ENCODE results near the gene BTLA. TPM values are rescaled to one million over a fixed set of nuclear protein-coding genes. Genes with fewer than 3 reads are reported as not detected.
"Not testable (repeated sequence)": the region's sequence is repeated elsewhere in the genome, so short reads cannot be mapped to it uniquely, and the experiment has no call there.

BTLA gene
- total RNA-seq (2012; rRNA removed) = not detected in 2 replicates

- Histone ChIP-seq H3K4me3 (ENCODE audit: low read length) (no peak within 1 kb of the TSS), H3K9me3 (replicated peaks; ENCODE audit: low read length) (no peaks in the 10 kb centered on the region), H3K27me3 (ENCODE audit: control insufficient read depth, insufficient read depth, low read length) (no peaks in the 10 kb centered on the region)
Measured at GRCh38 chr3:112498914-112499711, at the start of gene BTLA. Gene BTLA, minus strand, starts transcription at chr3:112499472. Its CDS starts 114 bp downstream, at chr3:112499358.

GRCh38 chr3:112546216-112546759 is 47.0 kb upstream of the BTLA start:
- H3K27me3 ChIP-seq (ENCODE audit: control insufficient read depth, insufficient read depth, low read length) = no peaks in the 10 kb centered on the region
- no peaks in the 10 kb centered on the region for H3K4me1 ChIP-seq (ENCODE audit: control insufficient read depth, insufficient read depth, low read length)
- no peak overlapping the region for H3K9ac ChIP-seq (ENCODE audit: low read depth, low read length)
- H3K4me2 ChIP-seq (ENCODE audit: low read length) = no peak overlapping the region
- peaks cover 40% of the 10 kb centered on the region for H3K36me3 ChIP-seq (ENCODE audit: insufficient read depth, low read length)
- no peak overlapping the region for H3K4me3 ChIP-seq (ENCODE audit: low read length)
- no peaks in the 10 kb centered on the region for H3K9me3 ChIP-seq (replicated peaks; ENCODE audit: low read length)

More at GRCh38 chr3:112498914-112499711, at the start of gene BTLA:
- H3K9ac ChIP-seq (ENCODE audit: low read depth, low read length) = no peak within 1 kb of the TSS
- H3K36me3 ChIP-seq (ENCODE audit: insufficient read depth, low read length) = no peaks in the 10 kb centered on the region
- no peak within 1 kb of the TSS for H3K4me2 ChIP-seq (ENCODE audit: low read length)
- no peaks in the 10 kb centered on the region for H3K4me1 ChIP-seq (ENCODE audit: control insufficient read depth, insufficient read depth, low read length)

- Histone ChIP-seq H3K36me3 (ENCODE audit: insufficient read depth, low read length) (peaks cover 32% of the 10 kb centered on the region), H3K4me2 (ENCODE audit: low read length) (no peak overlapping the region), H3K9ac (ENCODE audit: low read depth, low read length) (no peak overlapping the region), H3K27me3 (ENCODE audit: control insufficient read depth, insufficient read depth, low read length) (no peaks in the 10 kb centered on the region), H3K9me3 (replicated peaks; ENCODE audit: low read length) (no peaks in the 10 kb centered on the region), H3K4me3 (ENCODE audit: low read length) (no peak overlapping the region), H3K4me1 (ENCODE audit: control insufficient read depth, insufficient read depth, low read length) (no peaks in the 10 kb centered on the region)
Measured at GRCh38 chr3:112539825-112540650, 40.8 kb upstream of the BTLA start.

- Histone ChIP-seq H3K4me1 (ENCODE audit: control insufficient read depth, insufficient read depth, low read length) (no peaks in the 10 kb centered on the region), H3K27me3 (ENCODE audit: control insufficient read depth, insufficient read depth, low read length) (no peaks in the 10 kb centered on the region), H3K4me2 (ENCODE audit: low read length) (no peak overlapping the region), H3K9ac (ENCODE audit: low read depth, low read length) (no peak overlapping the region), H3K9me3 (replicated peaks; ENCODE audit: low read length) (no peaks in the 10 kb centered on the region), H3K36me3 (ENCODE audit: insufficient read depth, low read length) (peaks cover 46% of the 10 kb centered on the region), H3K4me3 (ENCODE audit: low read length) (no peak overlapping the region)
Measured at GRCh38 chr3:112531358-112531781, 32.1 kb upstream of the BTLA start.

GRCh38 chr3:112530573-112530972 is 31.3 kb upstream of the BTLA start:
- H3K27me3 ChIP-seq (ENCODE audit: control insufficient read depth, insufficient read depth, low read length) = no peaks in the 10 kb centered on the region
- peaks cover 42% of the 10 kb centered on the region for H3K36me3 ChIP-seq (ENCODE audit: insufficient read depth, low read length)
- no peak overlapping the region for H3K4me3 ChIP-seq (ENCODE audit: low read length)
- H3K4me1 ChIP-seq (ENCODE audit: control insufficient read depth, insufficient read depth, low read length) = no peaks in the 10 kb centered on the region
- no peak overlapping the region for H3K9ac ChIP-seq (ENCODE audit: low read depth, low read length)
- no peak overlapping the region for H3K4me2 ChIP-seq (ENCODE audit: low read length)
- H3K9me3 ChIP-seq (replicated peaks; ENCODE audit: low read length) = no peaks in the 10 kb centered on the region

- not testable (repeated sequence) for H3K4me3 ChIP-seq (ENCODE audit: low read length); H3K9me3 ChIP-seq (replicated peaks; ENCODE audit: low read length); H3K4me1 ChIP-seq (ENCODE audit: control insufficient read depth, insufficient read depth, low read length); H3K9ac ChIP-seq (ENCODE audit: low read depth, low read length); H3K27me3 ChIP-seq (ENCODE audit: control insufficient read depth, insufficient read depth, low read length); H3K4me2 ChIP-seq (ENCODE audit: low read length)
- H3K36me3 ChIP-seq (ENCODE audit: insufficient read depth, low read length) = peaks cover 11% of the 10 kb centered on the region
Measured at GRCh38 chr3:112524127-112524526, 24.9 kb upstream of the BTLA start.

GRCh38 chr3:112519424-112520001 is 20.2 kb upstream of the BTLA start:
- Histone ChIP-seq H3K9me3 (replicated peaks; ENCODE audit: low read length) (no peaks in the 10 kb centered on the region), H3K4me3 (ENCODE audit: low read length) (no peak overlapping the region), H3K36me3 (ENCODE audit: insufficient read depth, low read length) (no peaks in the 10 kb centered on the region), H3K27me3 (ENCODE audit: control insufficient read depth, insufficient read depth, low read length) (no peaks in the 10 kb centered on the region), H3K4me2 (ENCODE audit: low read length) (no peak overlapping the region), H3K9ac (ENCODE audit: low read depth, low read length) (no peak overlapping the region), H3K4me1 (ENCODE audit: control insufficient read depth, insufficient read depth, low read length) (no peaks in the 10 kb centered on the region)

GRCh38 chr3:112518970-112519369 is 19.7 kb upstream of the BTLA start:
- H3K4me3 ChIP-seq (ENCODE audit: low read length); H3K9ac ChIP-seq (ENCODE audit: low read depth, low read length); H3K9me3 ChIP-seq (replicated peaks; ENCODE audit: low read length); H3K4me1 ChIP-seq (ENCODE audit: control insufficient read depth, insufficient read depth, low read length); H3K4me2 ChIP-seq (ENCODE audit: low read length); H3K36me3 ChIP-seq (ENCODE audit: insufficient read depth, low read length); H3K27me3 ChIP-seq (ENCODE audit: control insufficient read depth, insufficient read depth, low read length): not testable (repeated sequence)

GRCh38 chr3:112514527-112515128 is 15.4 kb upstream of the BTLA start:
- Histone ChIP-seq H3K4me1 (ENCODE audit: control insufficient read depth, insufficient read depth, low read length) (no peaks in the 10 kb centered on the region), H3K4me3 (ENCODE audit: low read length) (no peak overlapping the region), H3K9ac (ENCODE audit: low read depth, low read length) (no peak overlapping the region), H3K27me3 (ENCODE audit: control insufficient read depth, insufficient read depth, low read length) (no peaks in the 10 kb centered on the region), H3K9me3 (replicated peaks; ENCODE audit: low read length) (no peaks in the 10 kb centered on the region), H3K4me2 (ENCODE audit: low read length) (no peak overlapping the region), H3K36me3 (ENCODE audit: insufficient read depth, low read length) (no peaks in the 10 kb centered on the region)

- Histone ChIP-seq H3K27me3 (ENCODE audit: control insufficient read depth, insufficient read depth, low read length) (no peaks in the 10 kb centered on the region), H3K9me3 (replicated peaks; ENCODE audit: low read length) (no peaks in the 10 kb centered on the region), H3K4me2 (ENCODE audit: low read length) (no peak overlapping the region), H3K4me1 (ENCODE audit: control insufficient read depth, insufficient read depth, low read length) (no peaks in the 10 kb centered on the region), H3K9ac (ENCODE audit: low read depth, low read length) (no peak overlapping the region), H3K36me3 (ENCODE audit: insufficient read depth, low read length) (no peaks in the 10 kb centered on the region), H3K4me3 (ENCODE audit: low read length) (no peak overlapping the region)
Measured at GRCh38 chr3:112512320-112512719, 13.0 kb upstream of the BTLA start.

- Histone ChIP-seq H3K9ac (ENCODE audit: low read depth, low read length) (no peak overlapping the region), H3K4me1 (ENCODE audit: control insufficient read depth, insufficient read depth, low read length) (no peaks in the 10 kb centered on the region), H3K36me3 (ENCODE audit: insufficient read depth, low read length) (no peaks in the 10 kb centered on the region), H3K9me3 (replicated peaks; ENCODE audit: low read length) (no peaks in the 10 kb centered on the region), H3K4me2 (ENCODE audit: low read length) (no peak overlapping the region), H3K27me3 (ENCODE audit: control insufficient read depth, insufficient read depth, low read length) (no peaks in the 10 kb centered on the region), H3K4me3 (ENCODE audit: low read length) (no peak overlapping the region)
Measured at GRCh38 chr3:112508860-112509259, 9.6 kb upstream of the BTLA start.
